Measurements from ENCODE around the gene CHRND. TPM values are rescaled to one million over a fixed set of nuclear protein-coding genes. Genes with fewer than 3 reads are reported as not detected.
"Not testable (repeated sequence)": the region's sequence is repeated elsewhere in the genome, so short reads cannot be mapped to it uniquely, and the experiment has no call there.

Gene CHRND
- total RNA-seq, 4 donors from 2014 or later: 49.1 to 119 (median 81.1) TPM

GRCh38 chr2:232563580-232563979 lies 37.6 kb downstream of the CHRND start:
- intact Hi-C loops (cut with DNase I; ENCODE audit: low total_unique reads) (no loop called here), in situ Hi-C loops (cut with MboI; ENCODE audit: low sequenced_read_pairs in 4 of 4) (no loop called here)
- Histone ChIP-seq H3K9me3 (no peaks in the 10 kb centered on the region), H3K36me3 (peaks cover 0 to 88% of the 10 kb centered on the region in 2 donors), H3K4me1 (peaks cover 0 to 23% of the 10 kb centered on the region in 2 donors), H3K4me3 (no peak overlapping the region), H3K27ac (no peak overlapping the region), H3K27me3 (no peaks in the 10 kb centered on the region)
- no peak for TF ChIP-seq POLR2A (IDR thresholded peaks at IDR 0.05)
- ATAC-seq (no peak), DNase-seq (no peak)

GRCh38 chr2:232567721-232568120 lies 41.8 kb downstream of the CHRND start:
- Histone ChIP-seq H3K27me3 (no peaks in the 10 kb centered on the region), H3K9me3 (no peaks in the 10 kb centered on the region), H3K36me3 (peaks cover 0 to 84% of the 10 kb centered on the region in 2 donors), H3K4me1 (peaks cover 18 to 58% of the 10 kb centered on the region in 2 donors), H3K27ac (peak overlapping the region; percentile 75 to 93 (median 88)), H3K4me3 (no peak overlapping the region)
- in situ Hi-C loops (cut with MboI; ENCODE audit: low sequenced_read_pairs in 4 of 4) (no loop called here), intact Hi-C loops (cut with DNase I; ENCODE audit: low total_unique reads) (no loop called here)
- no peak for DNase-seq
- peak in 1 of 2 donors; percentile 18 for ATAC-seq
- TF ChIP-seq CTCF (IDR thresholded peaks at IDR 0.05 in 4 of 5, conservative IDR thresholded peaks at IDR 0.05 in 1 of 5): no peak
- no peak for TF ChIP-seq POLR2A (IDR thresholded peaks at IDR 0.05)

GRCh38 chr2:232568161-232568560 lies 42.2 kb downstream of the CHRND start:
- H3K27ac ChIP-seq: peak overlapping the region; percentile 75 to 93 (median 88)
- H3K9me3 ChIP-seq: no peaks in the 10 kb centered on the region
- H3K36me3 ChIP-seq: peaks cover 0 to 79% of the 10 kb centered on the region in 2 donors
- no peak overlapping the region for H3K4me3 ChIP-seq
- H3K27me3 ChIP-seq: no peaks in the 10 kb centered on the region
- peak; percentile 34 to 53 for ATAC-seq
- H3K4me1 ChIP-seq: peaks cover 18 to 63% of the 10 kb centered on the region in 2 donors
- no peak for DNase-seq
- in situ Hi-C loops (cut with MboI; ENCODE audit: low sequenced_read_pairs in 4 of 4): no loop called here
- TF ChIP-seq POLR2A (IDR thresholded peaks at IDR 0.05) (no peak), CTCF (IDR thresholded peaks at IDR 0.05 in 4 of 5, conservative IDR thresholded peaks at IDR 0.05 in 1 of 5) (no peak)
- intact Hi-C loops (cut with DNase I; ENCODE audit: low total_unique reads): no loop called here

GRCh38 chr2:232569541-232569940 lies 43.6 kb downstream of the CHRND start:
- Histone ChIP-seq H3K36me3 (peaks cover 0 to 65% of the 10 kb centered on the region in 2 donors), H3K27me3 (no peaks in the 10 kb centered on the region), H3K9me3 (no peaks in the 10 kb centered on the region), H3K4me3 (no peak overlapping the region), H3K27ac (peak overlapping the region; percentile 15 to 93 (median 88)), H3K4me1 (peaks cover 28 to 74% of the 10 kb centered on the region in 2 donors)
- DNase-seq (no peak), ATAC-seq (no peak)
- TF ChIP-seq POLR2A (IDR thresholded peaks at IDR 0.05) (no peak), CTCF (IDR thresholded peaks at IDR 0.05 in 4 of 5, conservative IDR thresholded peaks at IDR 0.05 in 1 of 5) (no peak)
- intact Hi-C loops (cut with DNase I; ENCODE audit: low total_unique reads) (no loop called here), in situ Hi-C loops (cut with MboI; ENCODE audit: low sequenced_read_pairs in 4 of 4) (no loop called here)

GRCh38 chr2:232570481-232570880 lies 44.5 kb downstream of the CHRND start:
- H3K27ac ChIP-seq: peak overlapping the region; percentile 45 to 93 (median 88)
- H3K9me3 ChIP-seq; in situ Hi-C loops (cut with MboI; ENCODE audit: low sequenced_read_pairs in 4 of 4); H3K4me3 ChIP-seq; intact Hi-C loops (cut with DNase I; ENCODE audit: low total_unique reads); H3K27me3 ChIP-seq: not testable (repeated sequence)
- peak in 1 of 2 donors; percentile 80 for DNase-seq
- peaks cover 37 to 81% of the 10 kb centered on the region in 2 donors for H3K4me1 ChIP-seq
- peaks cover 0 to 56% of the 10 kb centered on the region in 2 donors for H3K36me3 ChIP-seq
- peak in 1 of 2 donors; percentile 11 for ATAC-seq

GRCh38 chr2:232571026-232571474 lies 45.1 kb downstream of the CHRND start:
- intact Hi-C loops (cut with DNase I; ENCODE audit: low total_unique reads) (no loop called here), in situ Hi-C loops (cut with MboI; ENCODE audit: low sequenced_read_pairs in 4 of 4) (no loop called here)
- Histone ChIP-seq H3K27me3 (no peaks in the 10 kb centered on the region), H3K36me3 (peaks cover 0 to 50% of the 10 kb centered on the region in 2 donors), H3K4me3 (no peak overlapping the region), H3K27ac (peak overlapping the region; percentile 45 to 93 (median 88)), H3K9me3 (no peaks in the 10 kb centered on the region), H3K4me1 (peaks cover 40 to 83% of the 10 kb centered on the region in 2 donors)
- no peak for TF ChIP-seq POLR2A (IDR thresholded peaks at IDR 0.05)
- TF ChIP-seq CTCF (IDR thresholded peaks at IDR 0.05 in 4 of 5, conservative IDR thresholded peaks at IDR 0.05 in 1 of 5): no peak
- ATAC-seq (no peak), DNase-seq (no peak)
